ENCODE measurements around the gene UBXN10.

GRCh38 chr1:20138961-20139550, 46.8 kb upstream of the UBXN10 start, which contains the start of gene PLA2G2F:
- no peak for TF ChIP-seq CTCF (IDR thresholded peaks at IDR 0.05)
- TF ChIP-seq POLR2A (IDR thresholded peaks at IDR 0.05): no peak
